NCI-H2227 treated with DMSO at 0.1 percent for 48 hours (cell line): ENCODE data around the gene TEKT1.
"Not testable (repeated sequence)": the region's sequence is repeated elsewhere in the genome, so short reads cannot be mapped to it uniquely, and the experiment has no call there.

Experiments
- DNase-seq: peaks from one replicate; lab custom pipeline; 2025; lab: John Stamatoyannopoulos, UW

The TEKT1 gene

GRCh38 chr17:6815775-6816174 is 15.8 kb downstream of the TEKT1 start:
- no peak for DNase-seq

- DNase-seq = no peak
Observed at GRCh38 chr17:6812295-6812694, 19.2 kb downstream of the TEKT1 start.

GRCh38 chr17:6811510-6811909 is 20.0 kb downstream of the TEKT1 start:
- no peak for DNase-seq

- DNase-seq = no peak
Observed at GRCh38 chr17:6800422-6801027, 31.0 kb downstream of the TEKT1 start.

- DNase-seq = no peak
Observed at GRCh38 chr17:6799738-6800137, 31.8 kb downstream of the TEKT1 start.

- no peak for DNase-seq
Observed at GRCh38 chr17:6797718-6798351, 33.7 kb downstream of the TEKT1 start.

GRCh38 chr17:6796887-6797490 is 34.5 kb downstream of the TEKT1 start:
- no peak for DNase-seq

GRCh38 chr17:6796017-6796886 is 35.3 kb downstream of the TEKT1 start:
- no peak for DNase-seq

GRCh38 chr17:6793748-6794493 is 37.6 kb downstream of the TEKT1 start:
- no peak for DNase-seq

- no peak for DNase-seq
Observed at GRCh38 chr17:6789146-6789545, 42.4 kb downstream of the TEKT1 start.

GRCh38 chr17:6787081-6787693 is 44.3 kb downstream of the TEKT1 start:
- DNase-seq = no peak

- DNase-seq = no peak
Observed at GRCh38 chr17:6786618-6787017, 44.9 kb downstream of the TEKT1 start.

GRCh38 chr17:6782244-6782643 is 49.3 kb downstream of the TEKT1 start:
- no peak for DNase-seq

- no peak for DNase-seq
Observed at GRCh38 chr17:6780886-6781285, 50.6 kb downstream of the TEKT1 start.

- DNase-seq = no peak
Observed at GRCh38 chr17:6780001-6780400, 51.5 kb downstream of the TEKT1 start.

GRCh38 chr17:6779411-6779810 is 52.1 kb downstream of the TEKT1 start:
- DNase-seq = no peak

GRCh38 chr17:6775871-6776405 is 55.6 kb downstream of the TEKT1 start, which contains the start of gene FBXO39:
FBXO39 (plus strand) TSS chr17:6776215; CDS start chr17:6779869, 3,654 bp downstream.
- DNase-seq = no peak

GRCh38 chr17:6774906-6775305 is 56.6 kb downstream of the TEKT1 start:
- not testable (repeated sequence) for DNase-seq

- DNase-seq = no peak
Observed at GRCh38 chr17:6772016-6772415, 59.5 kb downstream of the TEKT1 start.

- DNase-seq = no peak
Observed at GRCh38 chr17:6768447-6768846, 63.1 kb downstream of the TEKT1 start.

GRCh38 chr17:6761779-6762178 is 69.8 kb downstream of the TEKT1 start:
- DNase-seq = no peak
